ENCODE results near the gene CASP2. TPM values are rescaled to one million over a fixed set of nuclear protein-coding genes. Genes with fewer than 3 reads are reported as not detected.

CASP2 gene
- polyA plus RNA-seq, 1 of the 3 experiments (the other 2 are of a cell fraction): 19.7 TPM

DNA sequence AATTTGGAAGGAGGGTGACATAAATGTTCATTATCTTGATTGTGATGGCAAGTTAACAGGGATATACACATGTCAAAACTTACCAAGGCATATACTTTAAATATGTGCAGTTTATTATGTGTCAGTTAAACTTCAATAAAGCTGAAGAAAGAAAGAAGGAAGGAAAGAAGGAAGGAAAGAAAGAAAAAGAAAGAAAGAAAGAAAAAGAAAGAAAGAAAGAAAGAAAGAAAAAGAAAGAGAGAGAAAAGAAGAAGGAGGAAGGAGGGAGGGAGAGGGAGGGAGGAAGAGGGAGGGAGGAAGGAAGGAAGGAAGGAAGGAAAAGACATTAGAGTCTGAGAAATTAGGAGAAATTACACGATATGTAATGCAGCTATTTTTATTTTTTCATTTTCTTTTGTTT lies 40.8 kb upstream of the CASP2 start:
- no peaks in the 10 kb centered on the region for H4K20me1 ChIP-seq (ENCODE audit: insufficient read depth)

More for the DNA sequence above, 40.8 kb upstream of the CASP2 start:
- no peaks in the 10 kb centered on the region for H3K9me2 ChIP-seq
- TF ChIP-seq, protein P1, sequence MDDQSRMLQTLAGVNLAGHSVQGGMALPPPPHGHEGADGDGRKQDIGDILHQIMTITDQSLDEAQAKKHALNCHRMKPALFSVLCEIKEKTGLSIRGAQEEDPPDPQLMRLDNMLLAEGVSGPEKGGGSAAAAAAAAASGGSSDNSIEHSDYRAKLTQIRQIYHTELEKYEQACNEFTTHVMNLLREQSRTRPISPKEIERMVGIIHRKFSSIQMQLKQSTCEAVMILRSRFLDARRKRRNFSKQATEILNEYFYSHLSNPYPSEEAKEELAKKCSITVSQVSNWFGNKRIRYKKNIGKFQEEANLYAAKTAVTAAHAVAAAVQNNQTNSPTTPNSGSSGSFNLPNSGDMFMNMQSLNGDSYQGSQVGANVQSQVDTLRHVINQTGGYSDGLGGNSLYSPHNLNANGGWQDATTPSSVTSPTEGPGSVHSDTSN (IDR thresholded peaks at IDR 0.05): no peak
- TF ChIP-seq ZBTB33 (IDR thresholded peaks at IDR 0.05; ENCODE audit: borderline replicate concordance, low read depth): no peak
- TF ChIP-seq, protein P2, sequence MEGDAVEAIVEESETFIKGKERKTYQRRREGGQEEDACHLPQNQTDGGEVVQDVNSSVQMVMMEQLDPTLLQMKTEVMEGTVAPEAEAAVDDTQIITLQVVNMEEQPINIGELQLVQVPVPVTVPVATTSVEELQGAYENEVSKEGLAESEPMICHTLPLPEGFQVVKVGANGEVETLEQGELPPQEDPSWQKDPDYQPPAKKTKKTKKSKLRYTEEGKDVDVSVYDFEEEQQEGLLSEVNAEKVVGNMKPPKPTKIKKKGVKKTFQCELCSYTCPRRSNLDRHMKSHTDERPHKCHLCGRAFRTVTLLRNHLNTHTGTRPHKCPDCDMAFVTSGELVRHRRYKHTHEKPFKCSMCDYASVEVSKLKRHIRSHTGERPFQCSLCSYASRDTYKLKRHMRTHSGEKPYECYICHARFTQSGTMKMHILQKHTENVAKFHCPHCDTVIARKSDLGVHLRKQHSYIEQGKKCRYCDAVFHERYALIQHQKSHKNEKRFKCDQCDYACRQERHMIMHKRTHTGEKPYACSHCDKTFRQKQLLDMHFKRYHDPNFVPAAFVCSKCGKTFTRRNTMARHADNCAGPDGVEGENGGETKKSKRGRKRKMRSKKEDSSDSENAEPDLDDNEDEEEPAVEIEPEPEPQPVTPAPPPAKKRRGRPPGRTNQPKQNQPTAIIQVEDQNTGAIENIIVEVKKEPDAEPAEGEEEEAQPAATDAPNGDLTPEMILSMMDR (IDR thresholded peaks at IDR 0.05): no peak
- TF ChIP-seq, protein P3, sequence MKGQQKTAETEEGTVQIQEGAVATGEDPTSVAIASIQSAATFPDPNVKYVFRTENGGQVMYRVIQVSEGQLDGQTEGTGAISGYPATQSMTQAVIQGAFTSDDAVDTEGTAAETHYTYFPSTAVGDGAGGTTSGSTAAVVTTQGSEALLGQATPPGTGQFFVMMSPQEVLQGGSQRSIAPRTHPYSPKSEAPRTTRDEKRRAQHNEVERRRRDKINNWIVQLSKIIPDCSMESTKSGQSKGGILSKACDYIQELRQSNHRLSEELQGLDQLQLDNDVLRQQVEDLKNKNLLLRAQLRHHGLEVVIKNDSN (IDR thresholded peaks at IDR 0.05; ENCODE audit: borderline replicate concordance, low read depth): no peak
- H3K4me1 ChIP-seq (ENCODE audit: control insufficient read depth in 1 of 2, insufficient read depth in 2 of 2, low read depth in 1 of 2, low read length in 1 of 2): peaks cover 0 to 3% of the 10 kb centered on the region in 2 experiments; a peak in 1 of 4 replicates
- CTCF ChIA-PET: interaction anchor here (0.7 to 1.4 kb wide), 3 partner anchors 11 to 240 kb away, joined by 3 to 5 read pairs (median 4); no protein-coding TSS in a partner anchor
- no peaks in the 10 kb centered on the region for H3K79me2 ChIP-seq (ENCODE audit: insufficient read depth)
- WGBS (ENCODE audit: low lambda C conversion rate): 6% methylated on average over 1 of the region's 1 CpG
- no peak overlapping the region for H3K27ac ChIP-seq (ENCODE audit: low read depth in 2 of 2, low read length in 1 of 2)
- POLR2A ChIA-PET: no interaction called here
- no peak for DNase-seq
- H3F3A ChIP-seq (replicated peaks; ENCODE audit: insufficient read depth): no peaks in the 10 kb centered on the region
- H3K36me3 ChIP-seq (replicated peaks in 1 of 2; ENCODE audit: control insufficient read depth in 1 of 2, insufficient read depth in 2 of 2, low read length in 1 of 2): no peaks in the 10 kb centered on the region
- no peak overlapping the region for H3K4me3 ChIP-seq (ENCODE audit: low read depth in 2 of 2, low read length in 1 of 2)
- no peak overlapping the region for H3K4me2 ChIP-seq
- no peak overlapping the region for H2AFZ ChIP-seq (ENCODE audit: low read depth)
- no peak overlapping the region for H3K9ac ChIP-seq
- no peaks in the 10 kb centered on the region for H3K27me3 ChIP-seq (ENCODE audit: insufficient read depth)
- H3K9me3 ChIP-seq: no peaks in the 10 kb centered on the region

Measured in SK-N-SH (cell line).